ENCODE results near the gene RNF212. TPM values are rescaled to one million over a fixed set of nuclear protein-coding genes. Genes with fewer than 3 reads are reported as not detected.

RNF212 gene
- total and polyA plus RNA-seq, 2 of the 13 experiments (the other 11 are each of a cell fraction or from before 2014, with no cell fraction given) = not detected

- Histone ChIP-seq H2AFZ (ENCODE audit: low read length) (no peak overlapping the region), H3K27me3 (ENCODE audit: control insufficient read depth in 1 of 2, insufficient read depth in 2 of 2, low read length in 2 of 2) (peaks cover 5 to 74% of the 10 kb centered on the region in 2 experiments), H3K79me2 (ENCODE audit: insufficient read depth, low read length) (no peaks in the 10 kb centered on the region), H3K9ac (ENCODE audit: insufficient read depth, low read depth, low read length) (no peak overlapping the region), H3K9me3 (ENCODE audit: low read length) (no peaks in the 10 kb centered on the region), H3K4me1 (ENCODE audit: insufficient read depth, low read length) (peaks cover 14% of the 10 kb centered on the region; the same call in 1 of the 2 replicates), H3K4me2 (ENCODE audit: low read depth, low read length) (no peak overlapping the region), H3K36me3 (replicated peaks in 1 of 2; ENCODE audit: control insufficient read depth in 1 of 2, insufficient read depth in 2 of 2, low read length in 2 of 2) (no peaks in the 10 kb centered on the region), H3K27ac (ENCODE audit: extremely low read length, insufficient read depth, low read length) (no peak overlapping the region), H4K20me1 (ENCODE audit: insufficient read depth, low read length) (no peaks in the 10 kb centered on the region), H3K4me3 (replicated peaks in 1 of 3; ENCODE audit: insufficient read depth in 1 of 3, low read depth in 2 of 3, low read length in 3 of 3) (no peak overlapping the region)
- DNase-seq (ENCODE audit: low spot score) (no peak), FAIRE-seq (no peak), ATAC-seq (no peak)
- no TSS peak for BruUV-seq (replicated peaks)
- in situ Hi-C loops (cut with HindIII; ENCODE audit: extremely low pct_ligation_motif_present, low pct_unique_long_range_greater_than_20kb) = no loop called here
- CTCF ChIA-PET (ENCODE audit: low intra/inter-chr PET ratio, low total read pairs) = no interaction called here
- intact Hi-C loops (cut with micrococcal nuclease; ENCODE audit: unreplicated experiment) = no loop called here
- POLR2A ChIA-PET = no interaction called here
- 47% methylated on average over 8 of the region's 8 CpGs for WGBS (ENCODE audit: low lambda C conversion rate)
- TF ChIP-seq TFE3 (CRISPR knock-in tag; IDR thresholded peaks at IDR 0.05) = no peak
- no peak for TF ChIP-seq ZNF274 (CRISPR knock-in tag; IDR thresholded peaks at IDR 0.05)
- no peak for TF ChIP-seq KDM4B (CRISPR knock-in tag; IDR thresholded peaks at IDR 0.05)
- no peak for TF ChIP-seq TFDP1 (CRISPR knock-in tag; IDR thresholded peaks at IDR 0.05; ENCODE audit: borderline replicate concordance)
- no peak for TF ChIP-seq PBX3 (CRISPR knock-in tag; IDR thresholded peaks at IDR 0.05; ENCODE audit: borderline replicate concordance)
- no peak for TF ChIP-seq TFAP4 (IDR thresholded peaks at IDR 0.05; ENCODE audit: borderline replicate concordance, low read depth)
- TF ChIP-seq ZNF142 (CRISPR knock-in tag; IDR thresholded peaks at IDR 0.05) = no peak
- TF ChIP-seq MNT (IDR thresholded peaks at IDR 0.05) = no peak
- no peak for TF ChIP-seq JDP2 (CRISPR knock-in tag; IDR thresholded peaks at IDR 0.05; ENCODE audit: borderline replicate concordance)
- no peak for TF ChIP-seq ZMAT3 (CRISPR knock-in tag; conservative IDR thresholded peaks at IDR 0.05)
- no peak for TF ChIP-seq LBX2 (CRISPR knock-in tag; IDR thresholded peaks at IDR 0.05; ENCODE audit: borderline replicate concordance)
Measured at GRCh38 chr4:1081689-1082040, 31.7 kb downstream of the RNF212 start.

All from HepG2 (cell line).